ENCODE data around the gene DZIP1. TPM values are rescaled to one million over a fixed set of nuclear protein-coding genes. Genes with fewer than 3 reads are reported as not detected.
"Not testable (repeated sequence)": the region's sequence is repeated elsewhere in the genome, so short reads cannot be mapped to it uniquely, and the experiment has no call there.

DZIP1 gene
- total RNA-seq, 2 experiments from 2014 or later = 0.17 to 0.33 TPM

GRCh38 chr13:95667235-95667634, 22.7 kb upstream of the DZIP1 start:
- H3K4me1 Mint-ChIP-seq (ENCODE audit: low read depth); H3K27me3 Mint-ChIP-seq; DNase-seq; POLR2A ChIA-PET; CTCF ChIA-PET; H3K36me3 Mint-ChIP-seq; H3K4me3 Mint-ChIP-seq; intact Hi-C loops (cut with micrococcal nuclease); H3K27ac Mint-ChIP-seq: not testable (repeated sequence)
- H3K9me3 Mint-ChIP-seq = peaks cover 77% of the 10 kb centered on the region

GRCh38 chr13:95660981-95661581, 16.6 kb upstream of the DZIP1 start:
- no peak overlapping the region for H3K27ac Mint-ChIP-seq
- peaks cover 2% of the 10 kb centered on the region for H3K36me3 Mint-ChIP-seq
- H3K27me3 Mint-ChIP-seq = peaks cover 16% of the 10 kb centered on the region
- H3K4me1 Mint-ChIP-seq (ENCODE audit: low read depth) = no peaks in the 10 kb centered on the region
- intact Hi-C loops (cut with micrococcal nuclease) = loop anchor here (1.0 to 5.0 kb wide), 4 partner anchors 37 to 173 kb away; no protein-coding TSS in a partner anchor
- peaks cover 26% of the 10 kb centered on the region for H3K9me3 Mint-ChIP-seq
- H3K4me3 Mint-ChIP-seq = no peak overlapping the region
- ChIA-PET POLR2A (no interaction called here), CTCF (interaction anchor here (0.6 to 1.9 kb wide), 8 partner anchors 11 to 203 kb away, joined by 3 to 22 read pairs (median 4); partner anchors contain the start of gene DNAJC3)
- no peak for DNase-seq

GRCh38 chr13:95659500-95659899, 15.0 kb upstream of the DZIP1 start:
- Mint-ChIP-seq H3K4me3 (no peak overlapping the region), H3K36me3 (peaks cover 2% of the 10 kb centered on the region), H3K27me3 (peaks cover 16% of the 10 kb centered on the region), H3K9me3 (peaks cover 13% of the 10 kb centered on the region), H3K27ac (no peak overlapping the region), H3K4me1 (ENCODE audit: low read depth) (no peaks in the 10 kb centered on the region)
- ChIA-PET POLR2A (no interaction called here), CTCF (interaction anchor here (1.9 kb wide), 1 partner anchor 35 kb away, joined by 22 read pairs; no protein-coding TSS in a partner anchor)
- no peak for DNase-seq
- intact Hi-C loops (cut with micrococcal nuclease) = no loop called here

- no peak overlapping the region for H3K27ac Mint-ChIP-seq
- H3K36me3 Mint-ChIP-seq = no peaks in the 10 kb centered on the region
- no peak overlapping the region for H3K4me3 Mint-ChIP-seq
- intact Hi-C loops (cut with micrococcal nuclease) = no loop called here
- no peaks in the 10 kb centered on the region for H3K4me1 Mint-ChIP-seq (ENCODE audit: low read depth)
- ChIA-PET CTCF (no interaction called here), POLR2A (no interaction called here)
- no peak for DNase-seq
- H3K27me3 Mint-ChIP-seq = peaks cover 6% of the 10 kb centered on the region
- peaks cover 4% of the 10 kb centered on the region for H3K9me3 Mint-ChIP-seq
Observed at GRCh38 chr13:95656386-95657015, 12.0 kb upstream of the DZIP1 start.

- H3K4me1 Mint-ChIP-seq (ENCODE audit: low read depth) = no peaks in the 10 kb centered on the region
- DNase-seq = no peak
- intact Hi-C loops (cut with micrococcal nuclease) = no loop called here
- H3K36me3 Mint-ChIP-seq = no peaks in the 10 kb centered on the region
- ChIA-PET POLR2A (no interaction called here), CTCF (no interaction called here)
- no peaks in the 10 kb centered on the region for H3K9me3 Mint-ChIP-seq
- no peak overlapping the region for H3K27ac Mint-ChIP-seq
- no peak overlapping the region for H3K4me3 Mint-ChIP-seq
- peaks cover 6% of the 10 kb centered on the region for H3K27me3 Mint-ChIP-seq
Observed at GRCh38 chr13:95652821-95653220, 8.3 kb upstream of the DZIP1 start.

- ChIA-PET CTCF (no interaction called here), POLR2A (no interaction called here)
- Mint-ChIP-seq H3K27ac (no peak overlapping the region), H3K36me3 (no peaks in the 10 kb centered on the region), H3K9me3 (no peaks in the 10 kb centered on the region), H3K27me3 (peaks cover 9% of the 10 kb centered on the region), H3K4me1 (ENCODE audit: low read depth) (no peaks in the 10 kb centered on the region), H3K4me3 (no peak overlapping the region)
- no peak for DNase-seq
- intact Hi-C loops (cut with micrococcal nuclease) = no loop called here
Observed at GRCh38 chr13:95652244-95652764, 7.8 kb upstream of the DZIP1 start.

- H3K36me3 Mint-ChIP-seq = no peaks in the 10 kb centered on the region
- ChIA-PET CTCF (no interaction called here), POLR2A (no interaction called here)
- H3K4me3 Mint-ChIP-seq = no peak overlapping the region
- no peak overlapping the region for H3K27ac Mint-ChIP-seq
- intact Hi-C loops (cut with micrococcal nuclease) = no loop called here
- no peak for DNase-seq
- peaks cover 7% of the 10 kb centered on the region for H3K27me3 Mint-ChIP-seq
- no peaks in the 10 kb centered on the region for H3K9me3 Mint-ChIP-seq
- H3K4me1 Mint-ChIP-seq (ENCODE audit: low read depth) = no peaks in the 10 kb centered on the region
Observed at GRCh38 chr13:95650696-95651095, 6.2 kb upstream of the DZIP1 start.

GRCh38 chr13:95647321-95647720, 2.8 kb upstream of the DZIP1 start:
- Mint-ChIP-seq H3K27me3 (peaks cover 22% of the 10 kb centered on the region), H3K4me1 (ENCODE audit: low read depth) (peaks cover 6% of the 10 kb centered on the region), H3K36me3 (no peaks in the 10 kb centered on the region), H3K27ac (no peak overlapping the region), H3K4me3 (no peak overlapping the region), H3K9me3 (no peaks in the 10 kb centered on the region)
- ChIA-PET CTCF (interaction anchor here (0.8 kb wide), 1 partner anchor 187 kb away, joined by 3 read pairs; no protein-coding TSS in a partner anchor), POLR2A (no interaction called here)
- DNase-seq = no peak
- intact Hi-C loops (cut with micrococcal nuclease) = no loop called here

GRCh38 chr13:95643936-95644598, 439 bp downstream of the DZIP1 start:
- intact Hi-C loops (cut with micrococcal nuclease) = loop anchor here (1.0 kb wide), 1 partner anchor 8 kb away; no protein-coding TSS in a partner anchor
- CTCF ChIA-PET = no interaction called here
- peak overlapping the region; percentile 39 for H3K4me3 Mint-ChIP-seq
- peaks cover 33% of the 10 kb centered on the region for H3K27me3 Mint-ChIP-seq
- peak; percentile 9 for DNase-seq
- no peaks in the 10 kb centered on the region for H3K9me3 Mint-ChIP-seq
- H3K27ac Mint-ChIP-seq = no peak overlapping the region
- POLR2A ChIA-PET = no interaction called here
- H3K4me1 Mint-ChIP-seq (ENCODE audit: low read depth) = peaks cover 6% of the 10 kb centered on the region
- no peaks in the 10 kb centered on the region for H3K36me3 Mint-ChIP-seq

GRCh38 chr13:95643571-95643935, 953 bp downstream of the DZIP1 start:
- Mint-ChIP-seq H3K9me3 (no peaks in the 10 kb centered on the region), H3K36me3 (no peaks in the 10 kb centered on the region), H3K4me3 (no peak overlapping the region), H3K27me3 (peaks cover 36% of the 10 kb centered on the region), H3K27ac (no peak overlapping the region), H3K4me1 (ENCODE audit: low read depth) (peaks cover 6% of the 10 kb centered on the region)
- ChIA-PET POLR2A (no interaction called here), CTCF (interaction anchor here (1.2 kb wide), 1 partner anchor 22 kb away, joined by 3 read pairs; no protein-coding TSS in a partner anchor)
- DNase-seq = no peak
- intact Hi-C loops (cut with micrococcal nuclease) = no loop called here

- peaks cover 6% of the 10 kb centered on the region for H3K4me1 Mint-ChIP-seq (ENCODE audit: low read depth)
- ChIA-PET CTCF (interaction anchor here (1.2 kb wide), 1 partner anchor 21 kb away, joined by 3 read pairs; no protein-coding TSS in a partner anchor), POLR2A (no interaction called here)
- H3K9me3 Mint-ChIP-seq = no peaks in the 10 kb centered on the region
- no peak overlapping the region for H3K4me3 Mint-ChIP-seq
- intact Hi-C loops (cut with micrococcal nuclease) = no loop called here
- peaks cover 36% of the 10 kb centered on the region for H3K27me3 Mint-ChIP-seq
- no peak overlapping the region for H3K27ac Mint-ChIP-seq
- no peak for DNase-seq
- H3K36me3 Mint-ChIP-seq = no peaks in the 10 kb centered on the region
Observed at GRCh38 chr13:95642999-95643398, 1.5 kb downstream of the DZIP1 start.

GRCh38 chr13:95642028-95642621, 2.4 kb downstream of the DZIP1 start:
- CTCF ChIA-PET = no interaction called here
- no peak for DNase-seq
- Mint-ChIP-seq H3K4me1 (ENCODE audit: low read depth) (peaks cover 7% of the 10 kb centered on the region), H3K27ac (no peak overlapping the region), H3K27me3 (peaks cover 33% of the 10 kb centered on the region), H3K4me3 (no peak overlapping the region), H3K9me3 (no peaks in the 10 kb centered on the region), H3K36me3 (no peaks in the 10 kb centered on the region)
- intact Hi-C loops (cut with micrococcal nuclease) = no loop called here
- POLR2A ChIA-PET = no interaction called here

All from activated CD4-positive, alpha-beta memory T cell treated with anti-CD3 and anti-CD28 coated beads for 36 hours (primary cell).